ENCODE data around the gene ZNF136.

The ZNF136 gene

DNA sequence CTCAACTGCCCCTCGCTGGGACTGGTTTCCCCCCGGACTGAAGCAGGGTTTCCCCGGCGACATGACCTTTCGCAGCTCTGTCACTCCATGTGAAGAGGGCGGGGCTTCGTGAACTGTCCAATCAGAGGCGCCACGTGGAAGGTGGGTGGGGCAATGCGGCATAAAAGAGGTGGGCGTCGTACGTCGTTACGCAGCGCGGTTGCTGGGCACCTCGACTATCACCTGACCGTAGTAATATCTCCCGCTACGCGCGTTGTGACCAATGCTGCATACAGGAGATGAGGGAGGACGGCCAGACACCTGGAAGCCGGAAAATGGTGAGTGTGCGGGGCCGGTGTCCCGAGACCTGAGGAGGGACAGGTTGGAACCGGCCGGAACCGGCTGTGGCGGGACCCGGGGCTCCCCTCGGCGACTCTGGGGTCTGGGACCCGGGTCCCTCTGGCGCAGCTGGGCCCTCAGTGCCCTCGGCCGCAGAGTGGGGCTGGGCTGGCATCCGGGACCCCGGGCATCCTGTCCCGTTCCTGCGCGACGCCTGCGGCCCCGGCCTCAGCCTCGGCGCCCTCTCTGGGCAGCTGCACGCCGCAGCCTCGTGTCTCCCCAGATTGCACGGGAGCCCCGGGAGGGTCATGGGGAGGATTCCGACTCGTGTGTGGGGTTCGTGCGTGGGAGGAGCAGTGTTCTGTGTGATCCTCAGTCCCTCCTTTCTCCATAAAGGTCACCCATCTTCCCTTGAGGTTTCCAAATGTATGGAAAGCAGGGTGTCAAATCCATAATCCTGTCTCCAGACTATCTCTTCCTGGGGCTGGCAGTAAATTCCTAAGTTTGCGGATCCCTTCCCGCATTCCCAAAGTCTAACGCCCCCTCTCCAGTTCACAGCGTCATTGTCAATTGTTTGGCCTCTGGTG is 32.2 kb downstream of the ZNF136 start:
- DNase-seq (ENCODE audit: low spot score), result no peak

DNA sequence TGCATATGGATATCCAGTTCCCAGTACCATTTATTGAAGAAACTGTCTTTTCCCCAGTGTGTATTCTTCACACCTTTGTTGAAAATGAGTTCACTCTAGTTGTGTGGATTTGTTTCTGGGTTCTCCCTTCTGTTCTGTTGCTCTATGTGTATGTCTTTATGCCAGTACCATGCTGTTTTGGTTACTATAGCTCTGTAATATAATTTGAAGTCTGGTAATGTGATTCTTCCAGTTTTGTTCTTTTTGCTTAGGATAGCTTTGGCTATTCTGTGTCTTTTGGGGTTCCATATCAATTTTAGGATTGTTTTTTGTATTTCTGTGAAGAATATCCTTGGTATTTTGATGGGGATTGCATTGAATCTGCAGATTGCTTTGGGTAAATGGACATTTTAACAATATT is 35.2 kb downstream of the ZNF136 start:
- DNase-seq (ENCODE audit: low spot score), result no peak

GRCh38 chr19:12199757-12200419 is 37.0 kb downstream of the ZNF136 start:
- DNase-seq (ENCODE audit: low spot score), result no peak

DNA sequence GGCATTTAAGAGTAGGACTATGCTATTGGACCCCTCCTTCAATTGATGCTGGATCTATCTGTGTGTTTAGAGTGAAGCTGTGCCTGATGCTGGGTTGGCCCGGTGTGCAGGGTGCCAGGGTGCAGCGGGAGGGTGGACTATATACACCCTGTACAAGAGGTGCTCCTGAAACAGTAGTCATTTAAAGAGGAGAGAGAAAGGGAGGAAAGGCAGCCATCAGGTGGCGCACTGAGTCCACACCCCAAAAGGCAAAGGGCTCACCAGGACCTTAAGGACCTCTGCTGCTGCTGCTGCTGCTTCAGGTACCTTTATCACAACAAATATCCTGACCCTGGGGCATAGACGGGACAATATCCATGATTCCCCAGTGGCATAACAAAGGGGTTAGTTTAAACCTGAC is 39.4 kb downstream of the ZNF136 start:
- DNase-seq (ENCODE audit: low spot score), result peak; percentile 45

DNA sequence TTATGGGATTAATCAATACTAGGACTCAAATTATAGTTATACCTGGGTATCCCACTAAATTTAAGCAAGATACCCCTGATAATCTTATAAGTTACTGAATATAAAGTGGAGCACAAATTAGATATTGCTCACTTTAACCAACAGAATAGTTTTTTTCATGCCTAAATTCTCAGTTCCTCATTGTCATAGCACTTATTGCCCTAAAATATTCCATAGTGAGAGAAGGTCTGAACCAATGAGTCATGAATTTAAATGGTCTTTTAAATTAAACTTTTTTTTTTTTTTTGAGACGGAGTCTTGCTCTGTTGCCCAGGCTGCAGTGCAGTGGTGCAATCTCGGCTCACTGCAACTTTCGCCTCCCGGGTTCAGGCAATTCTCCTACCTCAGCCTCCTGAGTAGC is 42.4 kb downstream of the ZNF136 start:
- DNase-seq (ENCODE audit: low spot score), result no peak

DNA sequence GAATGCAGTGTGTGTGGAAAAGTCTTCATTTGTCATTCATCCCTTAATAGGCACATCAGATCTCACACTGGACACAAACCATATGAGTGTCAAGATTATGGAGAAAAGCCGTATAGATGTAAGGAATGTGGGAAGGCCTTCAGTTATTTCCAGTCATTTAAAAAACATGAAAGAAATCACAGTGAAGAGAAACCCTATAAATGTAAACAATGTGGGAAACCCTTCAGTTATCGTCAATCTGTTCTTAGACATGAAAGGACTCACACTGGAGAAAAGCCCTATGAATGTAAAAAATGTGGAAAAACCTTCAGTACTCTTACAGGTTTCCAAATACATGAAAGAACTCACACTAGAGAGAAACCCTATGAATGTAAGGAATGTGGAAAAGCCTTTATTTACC is 45.3 kb downstream of the ZNF136 start:
- DNase-seq (ENCODE audit: low spot score), result no peak

DNA sequence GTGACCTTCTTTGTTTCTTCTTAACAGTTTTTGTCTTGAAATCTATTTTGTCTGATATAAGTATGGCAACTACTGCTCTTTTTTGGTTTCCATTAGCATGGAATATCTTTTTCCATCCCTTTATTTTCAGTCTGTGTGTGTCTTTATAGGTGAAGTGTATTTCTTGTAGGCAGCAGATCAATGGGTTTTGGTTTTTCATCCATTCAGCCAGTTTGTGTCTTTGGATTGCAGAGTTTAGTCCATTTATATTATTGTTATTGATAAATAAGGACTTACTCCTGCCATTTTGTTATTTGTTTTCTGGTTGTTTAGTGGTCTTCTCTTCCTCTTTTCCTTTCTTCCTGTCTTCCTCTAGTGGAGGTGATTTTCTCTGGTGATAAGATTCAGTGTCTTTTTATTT is 54.4 kb downstream of the ZNF136 start:
- DNase-seq (ENCODE audit: low spot score), result no peak

DNA sequence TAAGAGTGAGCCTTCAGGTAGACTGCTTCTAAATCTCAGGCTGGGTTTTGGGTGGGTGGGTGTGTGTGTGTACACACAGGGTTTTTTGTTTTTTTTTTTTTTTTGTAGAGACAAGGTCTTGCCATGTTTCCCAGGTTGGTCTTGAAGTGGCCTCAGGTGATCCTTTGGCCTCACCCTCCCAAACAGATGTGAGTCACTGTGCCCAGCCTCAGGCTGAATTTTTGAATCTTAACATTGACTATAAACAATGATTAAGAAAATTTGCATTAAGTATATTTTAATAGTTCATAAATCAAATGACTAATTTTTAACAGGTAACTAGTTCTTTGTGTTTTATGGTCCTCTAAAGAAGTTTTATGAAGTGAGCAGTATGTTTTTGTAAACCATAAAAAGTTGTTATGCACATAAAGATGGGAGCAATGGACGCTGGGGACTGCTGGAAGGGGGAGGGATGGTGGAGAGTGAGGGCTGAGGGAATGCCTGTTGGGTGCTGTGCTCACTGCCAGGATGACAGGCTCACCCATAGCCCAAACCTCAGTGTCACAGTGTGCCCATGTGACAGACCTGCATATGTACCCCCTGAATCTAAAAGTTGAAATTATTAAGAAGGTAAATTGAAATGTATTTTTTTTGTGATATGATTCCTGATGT is 60.2 kb downstream of the ZNF136 start:
- DNase-seq (ENCODE audit: low spot score), result no peak

DNA sequence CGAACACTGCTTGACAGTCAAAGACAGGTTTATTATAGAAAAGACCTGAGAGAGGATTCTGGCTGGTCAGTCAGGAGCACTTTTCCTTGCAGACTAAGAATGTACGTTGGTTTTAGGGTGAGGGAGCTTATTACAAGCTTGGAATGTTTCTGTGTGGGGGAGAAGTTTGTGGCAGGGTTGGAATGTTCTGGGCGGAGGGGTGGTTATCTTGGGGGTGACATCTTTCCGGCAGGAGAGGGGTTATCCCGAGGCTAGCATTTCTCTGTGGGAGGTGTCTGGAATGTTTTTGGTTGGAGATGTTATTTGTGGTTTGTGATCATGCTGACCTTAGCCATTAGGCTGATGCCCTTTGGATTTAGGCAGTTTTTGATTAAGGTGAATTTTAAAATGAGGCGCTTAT is 61.8 kb downstream of the ZNF136 start:
- no peak for DNase-seq (ENCODE audit: low spot score)

- no peak for DNase-seq (ENCODE audit: low spot score)
Measured at GRCh38 chr19:12229990-12230389, 67.1 kb downstream of the ZNF136 start.

DNA sequence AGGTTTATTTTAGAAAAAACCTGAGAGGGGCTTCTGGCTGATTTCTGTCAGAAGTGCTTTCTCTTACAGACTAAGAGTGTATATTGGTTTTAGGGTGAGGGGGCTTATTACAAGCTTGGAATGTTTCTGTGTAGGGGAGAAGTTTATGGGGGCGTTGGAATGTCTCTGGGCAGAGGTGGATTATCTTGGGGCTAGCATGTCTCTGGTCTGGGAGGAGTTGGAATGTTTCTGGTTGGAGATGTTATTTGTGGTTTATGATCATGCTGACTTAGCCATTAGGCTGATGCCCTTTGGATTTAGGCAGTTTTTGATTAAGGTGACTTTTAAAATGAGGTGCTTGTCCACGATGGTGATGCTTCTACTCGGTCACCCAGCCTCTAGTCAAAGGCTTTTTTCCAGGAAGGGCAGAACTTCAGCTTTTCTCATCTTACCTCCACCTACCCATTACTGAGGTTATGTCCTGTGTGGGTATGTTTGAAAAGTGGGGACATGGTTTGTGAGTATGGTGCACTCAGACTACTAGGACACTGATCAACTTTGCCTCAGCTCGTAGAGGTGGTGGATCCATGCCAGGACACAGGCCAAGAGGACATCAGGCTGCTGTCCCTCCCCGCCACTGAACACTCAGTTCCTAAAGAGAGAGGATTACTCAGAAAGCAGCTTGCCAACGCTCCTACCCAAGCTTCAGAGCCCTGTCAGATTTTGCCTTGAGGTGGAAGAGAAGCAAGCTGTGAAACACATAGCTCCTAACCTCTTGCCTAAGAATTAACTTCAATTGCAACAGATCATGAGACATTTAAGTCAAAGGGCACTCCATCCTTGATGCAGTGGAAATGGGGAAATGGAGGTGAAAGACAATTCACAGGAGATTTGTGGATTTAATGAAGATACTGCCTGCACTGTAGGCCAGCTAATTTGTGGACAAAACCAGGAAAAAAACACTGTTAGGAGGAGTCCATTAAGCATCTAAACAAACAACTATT is 68.1 kb downstream of the ZNF136 start:
- DNase-seq (ENCODE audit: low spot score), result no peak

GRCh38 chr19:12232961-12233360 is 70.1 kb downstream of the ZNF136 start:
- DNase-seq (ENCODE audit: low spot score), result no peak

DNA sequence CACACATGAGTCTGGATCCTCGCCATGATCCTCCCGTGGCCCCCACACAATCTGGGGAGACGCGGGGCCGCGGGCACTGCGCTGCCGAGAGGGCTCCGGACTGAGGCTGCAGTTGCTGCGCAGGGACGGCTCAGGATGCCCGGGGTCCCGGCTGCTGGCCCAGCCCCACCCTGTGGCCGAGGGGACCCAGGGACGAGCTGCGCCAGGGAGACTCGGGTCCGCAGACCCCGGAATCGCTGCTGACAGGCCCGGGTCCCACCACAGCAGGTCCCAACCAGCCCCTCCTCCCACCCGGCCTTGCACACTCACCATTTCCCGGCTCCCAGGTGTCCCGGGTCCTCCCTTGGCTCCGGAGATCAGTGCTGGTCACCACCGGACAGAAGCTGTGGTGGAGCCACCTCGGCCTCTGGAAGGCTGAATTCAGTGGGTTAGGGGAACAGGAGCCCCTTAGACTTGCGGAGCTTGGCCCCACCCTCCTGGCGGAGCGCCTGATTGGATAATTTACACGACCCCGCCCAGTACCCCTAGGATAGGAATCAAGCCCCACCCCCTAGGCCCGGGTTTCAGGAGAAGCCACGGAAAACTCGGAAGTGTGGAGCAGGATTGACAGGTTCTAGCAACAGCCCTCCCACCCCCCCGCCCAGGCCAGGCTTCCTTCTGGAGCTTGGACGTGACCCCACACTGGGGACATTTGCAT is 74.4 kb downstream of the ZNF136 start:
- DNase-seq (ENCODE audit: low spot score), result no peak

All from RKO (cell line).